ENCODE data around the gene UBN1.
A peak's percentile ranks its signal among the peaks of the same experiment; 100 is the strongest.

The UBN1 gene

DNA sequence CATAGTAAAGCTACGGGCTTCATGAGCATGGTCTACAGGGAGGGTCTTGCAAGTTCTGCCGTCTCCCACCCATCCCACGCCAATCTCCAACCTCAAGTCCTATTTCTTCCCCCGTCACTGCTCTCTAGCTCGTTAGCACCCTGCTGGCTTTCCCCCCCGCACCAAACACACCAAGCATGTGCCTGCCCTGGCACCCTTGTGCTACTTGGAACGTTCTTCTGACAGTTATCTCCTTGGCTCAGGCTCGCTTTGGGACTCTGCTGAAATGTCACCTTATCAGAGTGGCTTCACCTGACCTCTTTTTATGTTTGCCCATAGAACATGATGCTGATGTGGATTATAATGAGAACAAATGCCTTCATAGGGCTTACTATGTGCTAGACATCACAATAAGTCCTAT, 22.1 kb upstream of the UBN1 start:
- no peak for DNase-seq

DNA sequence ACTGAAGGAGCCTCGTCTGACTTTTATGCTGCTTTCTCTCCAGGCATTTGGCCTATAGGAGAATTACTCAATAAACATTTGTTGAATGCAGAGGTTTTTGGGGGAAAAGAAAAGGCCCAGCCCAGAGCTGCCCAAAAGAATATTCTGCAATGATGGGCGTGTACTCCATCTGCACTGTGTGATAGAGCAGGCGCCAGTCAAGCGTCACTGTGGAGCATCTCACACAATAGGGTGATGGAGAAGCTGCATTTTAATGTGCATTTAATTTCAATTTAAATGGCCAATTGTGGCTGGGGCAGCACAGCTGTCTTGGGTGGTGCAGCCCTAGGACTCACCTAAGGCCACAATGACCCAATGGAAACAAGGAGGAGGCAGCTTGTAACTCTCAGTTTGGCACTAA, 20.8 kb upstream of the UBN1 start:
- DNase-seq = no peak

DNA sequence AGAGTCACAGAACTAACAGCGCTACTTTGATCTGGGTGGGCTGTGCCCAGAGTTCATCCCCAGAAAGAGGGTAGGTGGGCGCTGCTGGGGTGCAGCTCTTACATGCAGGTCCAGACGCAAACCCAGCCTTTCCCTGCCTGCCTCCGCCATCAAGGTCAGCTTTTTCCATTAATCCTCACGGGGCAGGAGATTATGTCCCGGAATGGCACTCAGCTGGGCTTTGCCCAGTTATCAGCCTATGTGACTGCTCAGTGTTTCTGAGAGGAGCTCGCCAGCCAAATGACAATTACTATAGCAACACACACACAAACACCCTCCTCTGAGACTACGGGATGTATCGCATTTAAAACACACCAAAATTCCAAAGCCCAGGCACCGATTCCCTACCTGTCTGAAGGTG, 20.3 kb upstream of the UBN1 start:
- DNase-seq = no peak

DNA sequence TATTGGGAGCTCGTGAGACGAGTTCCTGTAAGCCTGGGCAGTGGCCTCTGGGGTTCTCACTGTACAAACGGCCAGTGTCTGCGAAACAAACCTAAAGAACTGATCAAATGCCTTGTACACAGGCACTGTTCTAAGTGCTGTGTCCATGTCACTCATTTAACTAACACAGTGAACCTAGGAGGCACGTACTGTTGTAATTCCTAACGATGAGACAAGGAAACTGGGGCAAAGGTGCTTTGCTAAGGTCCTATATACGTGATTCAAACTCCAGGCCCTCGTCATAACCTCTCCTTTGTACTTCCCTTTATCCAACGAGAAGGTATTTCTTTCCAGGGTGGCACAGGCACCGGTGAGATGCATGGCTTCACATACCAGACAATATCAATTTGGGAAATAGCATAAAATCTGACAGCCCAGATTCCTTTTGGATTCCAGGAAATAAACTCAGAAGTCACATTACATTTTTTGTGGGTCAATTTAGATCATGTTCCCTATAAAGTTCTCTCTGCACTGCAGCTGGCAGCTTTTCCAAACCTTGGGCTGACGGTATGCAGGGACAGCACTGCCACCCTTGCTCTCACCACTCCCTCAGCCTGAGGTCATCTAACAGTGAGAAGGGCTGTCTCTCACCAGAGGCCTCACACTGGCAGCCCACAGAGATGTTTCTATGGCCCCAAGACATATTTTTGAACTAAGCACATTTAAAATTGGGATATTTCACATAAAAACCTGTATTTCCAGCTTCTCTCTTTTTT, 18.5 kb upstream of the UBN1 start:
- no peak for DNase-seq

DNA sequence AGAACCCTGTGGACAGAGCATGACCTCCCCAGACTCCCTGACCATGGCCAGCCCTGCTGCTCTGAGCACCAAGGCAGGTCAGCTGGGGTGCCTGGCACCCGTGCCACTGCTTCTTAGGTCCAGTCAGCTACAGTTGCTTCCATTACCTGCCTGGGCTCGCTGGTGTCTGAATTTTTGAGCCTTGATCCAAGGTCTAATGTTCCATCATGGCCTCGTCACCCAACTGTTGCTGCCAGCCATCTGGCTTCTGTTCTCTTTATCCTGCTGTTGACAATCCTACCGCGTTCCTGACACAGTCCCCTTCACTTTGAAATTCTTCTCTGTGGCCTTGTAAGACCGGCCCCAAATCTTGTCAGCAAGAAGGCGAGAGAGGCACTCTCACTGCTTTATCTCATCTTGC, 16.9 kb upstream of the UBN1 start:
- DNase-seq = no peak

DNA sequence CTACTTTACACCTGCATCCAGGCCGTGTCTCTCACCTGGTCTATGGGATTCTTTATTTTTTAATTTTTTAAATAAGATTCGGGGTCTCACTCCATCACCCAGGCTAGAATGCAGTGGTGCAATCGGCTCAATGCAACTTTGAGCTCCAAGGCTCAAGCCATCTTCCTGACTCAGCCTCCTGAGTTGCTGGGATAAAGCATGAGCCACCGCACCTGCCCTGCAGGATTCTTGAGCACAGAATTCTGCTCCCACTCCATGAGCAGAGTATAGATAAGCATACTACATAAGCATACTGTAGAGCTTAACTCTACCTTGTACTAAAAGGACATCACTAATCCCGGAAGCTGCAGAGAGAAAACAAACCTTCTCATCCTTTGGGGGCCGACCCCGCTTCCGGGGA, 15.7 kb upstream of the UBN1 start:
- no peak for DNase-seq

DNA sequence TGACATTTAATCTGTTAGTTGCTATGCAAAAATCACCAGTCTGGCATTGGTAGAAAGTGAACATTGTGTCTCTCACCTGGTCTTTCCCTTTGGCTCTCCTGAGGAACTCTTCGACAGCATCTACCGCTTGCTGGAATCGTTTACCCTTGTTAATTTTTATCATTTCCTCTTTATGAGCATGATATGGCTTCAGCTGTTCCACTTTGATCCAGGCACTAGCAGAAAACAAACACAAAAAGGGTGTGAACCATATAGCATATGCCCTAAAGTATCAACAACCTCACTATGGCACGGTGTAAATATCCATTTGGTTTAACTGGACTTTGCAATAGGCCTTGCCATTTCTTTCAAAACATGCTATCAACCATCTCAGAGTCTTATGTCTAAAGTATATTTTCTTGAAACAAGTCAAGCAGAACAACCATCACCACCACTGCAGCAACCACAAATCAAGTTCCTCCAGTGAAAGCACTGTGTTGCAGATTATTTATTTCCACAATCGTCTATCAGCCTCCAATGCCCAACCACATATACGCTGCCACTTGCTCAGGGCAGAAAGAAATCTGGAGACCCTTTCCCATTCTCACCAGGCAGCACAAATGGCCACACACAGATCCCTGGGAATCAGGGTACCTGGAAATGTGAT, 14.5 kb upstream of the UBN1 start:
- DNase-seq = no peak

DNA sequence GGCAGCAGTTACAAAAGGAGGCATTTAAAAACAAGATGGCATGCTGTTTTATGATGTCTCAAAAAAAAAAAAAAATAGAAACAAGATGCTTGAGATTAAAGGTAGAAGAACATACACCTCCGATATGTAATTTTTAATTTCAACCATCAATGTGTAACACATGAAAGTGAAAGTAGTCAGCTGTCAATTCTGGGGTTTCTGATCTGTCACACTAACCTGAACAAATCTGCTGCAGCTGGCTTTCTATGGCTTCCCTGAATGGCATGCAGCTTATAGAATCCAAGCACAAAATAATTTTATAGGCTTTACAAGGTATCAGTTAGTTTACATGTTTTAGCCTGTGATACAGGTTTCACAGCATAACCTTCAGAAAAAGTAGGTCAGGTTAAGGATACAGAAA, 13.7 kb upstream of the UBN1 start:
- DNase-seq = no peak

DNA sequence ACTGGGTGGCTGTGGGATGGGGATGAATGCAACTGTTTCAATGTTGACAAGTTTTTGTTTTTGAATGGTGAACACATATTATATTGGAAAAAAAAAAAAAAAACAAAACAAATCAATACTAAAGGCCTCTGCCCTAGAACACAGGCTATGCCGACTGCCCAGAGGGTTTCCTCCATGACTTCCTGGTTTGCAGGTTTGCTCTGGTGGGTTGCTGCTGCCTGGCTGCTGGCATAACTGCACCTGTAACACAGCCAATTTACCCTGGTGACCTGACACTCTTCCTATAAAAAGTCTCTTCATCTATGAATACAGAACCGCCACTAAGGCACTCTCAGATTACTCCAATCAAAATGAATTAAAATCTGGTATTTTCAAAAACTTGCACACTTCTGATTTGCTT, 10.6 kb upstream of the UBN1 start:
- DNase-seq = no peak

DNA sequence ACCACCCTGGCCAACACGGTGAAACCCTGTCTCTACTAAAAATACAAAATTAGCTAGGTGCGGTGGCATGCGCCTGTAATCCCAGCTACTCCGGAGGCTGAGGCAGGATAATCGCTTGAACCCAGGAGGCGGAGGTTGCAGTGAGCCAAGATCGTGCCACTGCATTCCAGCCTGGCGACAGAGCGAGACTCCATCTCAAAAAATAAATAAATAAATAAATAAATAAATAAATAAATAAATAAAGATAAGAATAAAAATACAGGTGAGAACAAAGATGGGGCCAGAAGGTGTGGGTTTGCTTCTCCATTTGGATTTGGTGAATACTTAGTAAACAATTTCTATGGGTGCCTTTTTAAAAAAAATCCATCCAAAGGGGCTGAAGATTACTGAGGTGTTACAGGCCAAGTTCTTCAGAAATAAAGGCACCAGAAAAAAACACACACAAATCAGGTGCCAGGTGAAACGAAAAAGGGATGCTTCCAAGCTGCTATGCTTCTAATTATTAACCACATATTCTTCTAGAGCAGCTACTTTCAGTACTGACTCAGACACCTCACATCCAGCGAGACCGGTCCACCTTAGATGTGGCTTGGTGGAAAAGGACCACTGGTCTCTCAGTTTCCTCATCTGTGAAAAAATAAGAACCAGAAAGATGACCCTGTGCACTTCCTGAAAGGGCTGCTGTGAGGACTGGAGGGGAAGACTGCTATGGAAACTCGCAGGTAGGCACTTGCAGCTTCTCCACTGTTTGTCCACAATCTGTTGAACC, 9.4 kb upstream of the UBN1 start:
- DNase-seq = no peak

DNA sequence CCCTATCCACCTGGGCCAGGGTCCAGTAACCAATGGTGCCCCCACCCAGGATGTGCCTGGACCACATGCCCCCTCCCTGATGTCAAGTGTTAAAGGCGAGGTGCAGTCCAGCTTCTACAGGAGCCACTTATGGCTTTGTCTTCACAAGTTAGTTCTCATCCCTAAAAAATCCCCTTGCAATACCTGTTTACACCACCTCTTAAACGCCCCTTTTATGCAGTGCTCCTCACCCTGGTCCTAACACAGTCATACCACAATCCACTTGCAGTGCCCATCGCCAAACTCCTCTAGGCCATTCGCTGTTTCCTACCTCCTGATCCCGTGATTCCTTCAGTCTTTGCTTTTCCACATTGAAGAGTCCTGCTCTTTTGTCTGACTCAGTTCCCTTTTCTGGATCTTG, 7.3 kb upstream of the UBN1 start:
- DNase-seq = no peak

DNA sequence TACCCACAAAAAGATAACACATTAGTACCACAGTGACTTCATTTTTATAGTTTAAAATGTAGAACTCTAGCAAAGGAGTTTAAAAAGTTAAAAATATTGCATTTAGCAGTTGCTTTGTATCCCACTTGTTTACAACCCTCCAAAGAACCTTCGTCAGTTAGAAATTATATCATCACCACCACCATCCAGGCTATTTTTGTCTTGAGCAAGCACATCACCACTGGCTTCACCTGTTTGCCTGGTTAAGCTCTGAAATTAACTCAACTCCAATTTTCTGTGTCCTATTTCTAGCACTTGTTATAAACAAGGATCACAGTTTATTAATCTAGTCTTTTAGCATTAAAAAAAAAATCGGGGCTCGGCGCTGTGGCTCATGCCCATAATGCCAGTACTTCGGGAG, 6.3 kb upstream of the UBN1 start:
- no peak for DNase-seq

DNA sequence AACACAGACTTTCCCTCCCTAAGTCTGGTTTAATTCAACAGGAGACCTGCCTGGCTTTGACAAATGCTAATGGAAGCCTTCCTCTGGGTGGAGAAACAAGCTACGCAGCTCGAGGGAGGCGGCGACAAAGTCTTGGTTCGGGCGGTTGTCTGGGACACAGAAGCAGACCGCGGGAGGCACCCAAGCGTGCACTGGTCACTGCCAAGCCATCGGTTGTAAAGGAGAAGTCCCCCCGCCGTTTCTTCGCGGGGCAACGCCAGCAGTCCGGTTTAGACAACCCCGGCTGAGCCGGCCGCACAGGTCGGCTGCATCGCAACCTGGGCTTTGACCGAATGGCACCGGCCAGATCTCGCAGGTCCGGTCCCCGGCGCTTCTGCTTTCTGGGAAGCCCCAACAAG, 779 bp upstream of the UBN1 start:
- no peak for DNase-seq

DNA sequence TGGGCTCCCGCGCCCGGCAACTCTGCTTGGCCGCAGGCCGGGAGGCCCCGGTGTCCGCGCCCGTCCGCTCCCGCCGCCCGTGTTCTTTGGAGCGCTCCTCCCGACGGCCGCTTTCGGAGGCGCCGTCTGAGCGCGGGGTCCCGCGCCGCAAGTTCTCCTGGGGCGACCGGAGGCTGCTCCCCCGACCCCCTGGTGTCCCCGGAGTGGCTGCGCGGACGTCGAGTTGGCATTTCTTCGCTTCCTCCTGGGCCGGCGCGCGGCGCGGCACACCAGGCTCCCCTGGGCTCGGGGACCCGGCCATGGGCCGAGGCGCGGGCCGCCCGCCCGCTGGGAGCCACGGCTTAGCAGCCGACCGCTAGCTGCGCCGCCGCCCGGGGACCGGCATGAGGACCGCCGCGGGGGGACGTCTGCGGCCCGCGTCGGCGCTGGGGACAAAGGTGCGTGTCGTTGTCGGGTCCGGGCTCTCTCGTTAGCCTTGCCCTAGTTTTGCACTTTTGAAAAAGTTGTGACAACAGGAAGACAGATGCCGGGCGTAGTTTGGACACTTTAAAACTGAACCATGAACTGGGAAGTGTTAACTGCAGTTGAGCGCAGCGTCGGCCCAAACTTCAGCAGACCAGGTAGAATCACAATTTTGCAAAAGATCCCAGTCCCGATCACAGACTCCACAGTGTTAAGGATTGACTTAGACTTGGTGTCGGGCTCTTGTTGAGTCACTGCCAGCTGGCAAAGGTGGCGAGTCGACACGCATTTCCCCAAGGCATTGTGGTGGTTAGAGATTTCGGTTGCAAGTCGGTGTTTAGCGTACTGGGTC, 700 bp downstream of the UBN1 start:
- DNase-seq = peak; percentile 14

DNA sequence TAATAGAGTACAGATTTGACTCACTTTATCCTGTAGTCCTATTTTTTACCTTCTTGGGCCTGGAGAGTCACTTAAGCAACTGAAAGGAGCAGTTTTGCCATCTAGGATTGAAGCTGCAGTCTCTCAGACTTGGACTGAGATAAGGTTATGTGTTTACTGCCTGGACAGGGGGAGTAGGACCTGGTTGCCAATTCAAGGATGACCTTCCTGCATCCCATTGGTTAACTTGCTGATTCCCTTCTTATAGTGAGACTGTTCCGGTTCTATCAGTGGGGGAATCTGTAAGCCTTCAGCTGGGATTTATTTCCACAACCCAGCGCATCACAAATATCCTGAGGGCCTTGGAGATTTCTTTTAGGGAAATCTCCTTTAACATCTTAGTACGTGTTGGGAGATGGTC, 2.9 kb downstream of the UBN1 start:
- no peak for DNase-seq

DNA sequence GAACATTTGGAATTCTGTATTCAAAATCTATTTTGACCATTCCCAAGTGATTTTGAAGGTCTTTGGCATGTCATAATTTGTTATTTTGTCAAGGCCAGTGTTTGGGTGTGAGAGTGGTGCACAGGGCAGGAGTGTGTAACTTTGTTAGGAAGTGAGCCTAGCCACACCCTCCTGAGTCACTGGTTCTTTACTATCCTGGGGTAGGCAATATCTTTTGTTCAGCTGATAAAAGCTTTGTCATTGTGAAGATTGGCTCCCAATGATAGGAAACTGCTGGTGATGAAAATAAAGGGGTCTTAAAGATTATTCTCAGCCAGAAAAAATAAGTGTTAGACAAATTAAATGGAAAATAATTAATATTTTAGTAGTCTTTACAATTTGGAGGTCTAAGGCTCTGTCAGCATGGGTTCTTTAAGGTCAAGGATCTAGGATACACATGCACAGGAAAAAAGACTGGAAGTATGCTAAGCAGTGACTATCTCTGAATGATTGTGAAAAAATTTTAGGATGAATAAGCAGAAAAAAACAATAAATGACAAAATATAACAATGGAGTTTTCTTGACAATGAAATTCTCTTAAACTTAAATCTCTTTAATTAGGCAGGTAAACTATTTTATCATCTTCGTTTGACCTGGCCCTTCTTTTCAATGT, 5.1 kb downstream of the UBN1 start:
- no peak for DNase-seq

DNA sequence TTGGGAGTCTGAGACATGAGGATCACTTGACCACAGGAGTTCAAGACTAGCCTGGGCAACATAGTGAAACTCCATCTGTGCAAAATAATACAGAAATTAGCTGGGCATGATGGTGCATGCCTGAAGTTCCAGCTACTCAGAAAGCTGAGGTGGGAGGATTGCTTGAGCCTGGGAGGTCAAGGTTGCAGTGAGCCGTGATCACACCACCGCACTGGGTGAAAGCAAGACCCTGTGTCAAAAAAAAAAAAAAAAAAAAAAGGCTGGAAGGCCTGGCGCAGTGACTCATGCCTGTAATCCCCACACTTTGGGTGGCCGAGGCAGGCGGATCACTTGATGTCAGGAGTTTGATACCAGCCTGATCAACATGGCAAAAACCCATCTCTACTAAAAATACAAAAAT, 8.1 kb downstream of the UBN1 start:
- DNase-seq = no peak

DNA sequence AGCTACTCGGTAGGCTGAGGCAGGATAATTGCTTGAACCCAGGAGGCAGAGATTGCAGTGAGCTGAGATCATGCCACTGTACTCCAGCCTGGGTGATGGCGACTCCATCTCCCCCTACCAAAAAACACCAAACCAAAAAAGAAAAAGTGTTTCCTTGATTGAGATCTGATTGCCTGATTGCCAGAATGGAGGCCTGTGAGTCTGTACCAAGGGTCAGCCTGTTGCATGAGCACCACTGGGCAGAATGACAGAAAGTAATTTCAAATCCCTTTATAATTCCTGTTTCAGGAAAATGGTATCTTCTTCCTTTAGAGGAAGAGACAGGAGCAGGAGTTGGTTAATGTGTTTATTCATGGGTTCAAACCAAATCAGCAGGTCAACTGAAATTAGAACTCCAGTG, 8.5 kb downstream of the UBN1 start:
- no peak for DNase-seq

DNA sequence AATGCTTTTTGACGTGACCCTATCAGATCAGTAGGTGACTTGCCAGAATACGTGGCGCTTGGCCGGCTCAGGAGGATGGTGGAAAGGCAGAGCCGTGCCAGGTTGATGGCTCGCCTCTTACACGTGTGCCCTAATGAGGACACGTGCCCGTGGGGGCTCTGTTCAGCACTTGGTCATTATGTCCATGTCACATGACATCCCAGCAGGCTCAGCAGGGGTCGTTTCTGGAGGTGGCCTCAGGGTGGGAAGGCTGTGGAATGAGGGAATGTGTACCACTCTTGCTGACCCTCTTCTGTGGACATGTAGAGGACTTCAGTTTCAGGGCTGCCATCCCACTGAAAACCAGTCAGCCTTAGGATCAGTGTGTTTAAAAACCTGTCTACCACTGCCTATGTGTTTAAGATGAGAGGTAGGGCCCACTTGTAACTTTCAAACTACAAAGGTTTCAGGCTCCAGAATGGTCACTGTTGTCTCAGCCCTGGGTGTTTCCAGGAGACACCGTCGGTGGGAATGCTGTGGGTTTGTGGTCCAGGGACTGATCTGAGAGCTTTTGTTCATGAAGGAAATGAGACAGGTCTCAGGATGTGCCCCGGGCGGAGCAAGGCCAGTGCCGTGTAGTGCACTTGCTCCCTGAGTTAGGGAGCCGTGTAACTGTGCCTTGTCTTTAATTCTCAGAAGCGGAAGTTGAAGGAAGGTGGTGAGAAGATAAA, 12.1 kb downstream of the UBN1 start:
- DNase-seq = no peak

DNA sequence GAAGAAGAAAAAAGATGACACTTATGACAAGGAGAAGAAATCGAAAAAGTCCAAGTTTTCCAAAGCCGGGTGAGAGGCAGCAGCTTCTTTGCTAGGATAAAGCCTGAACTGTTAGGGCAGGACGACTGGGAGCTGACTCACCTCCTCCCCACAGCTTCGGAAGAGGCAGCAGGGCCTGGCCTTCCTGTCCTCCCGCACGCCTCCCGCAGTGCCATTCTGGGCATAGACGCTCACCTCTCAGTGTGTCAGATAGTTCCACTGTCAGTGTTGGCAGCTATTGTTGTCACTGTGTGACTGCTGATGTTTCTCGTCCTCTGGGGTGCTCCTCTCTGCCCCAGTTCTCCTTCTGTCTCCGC, 12.6 kb downstream of the UBN1 start:
- DNase-seq = no peak

DNA sequence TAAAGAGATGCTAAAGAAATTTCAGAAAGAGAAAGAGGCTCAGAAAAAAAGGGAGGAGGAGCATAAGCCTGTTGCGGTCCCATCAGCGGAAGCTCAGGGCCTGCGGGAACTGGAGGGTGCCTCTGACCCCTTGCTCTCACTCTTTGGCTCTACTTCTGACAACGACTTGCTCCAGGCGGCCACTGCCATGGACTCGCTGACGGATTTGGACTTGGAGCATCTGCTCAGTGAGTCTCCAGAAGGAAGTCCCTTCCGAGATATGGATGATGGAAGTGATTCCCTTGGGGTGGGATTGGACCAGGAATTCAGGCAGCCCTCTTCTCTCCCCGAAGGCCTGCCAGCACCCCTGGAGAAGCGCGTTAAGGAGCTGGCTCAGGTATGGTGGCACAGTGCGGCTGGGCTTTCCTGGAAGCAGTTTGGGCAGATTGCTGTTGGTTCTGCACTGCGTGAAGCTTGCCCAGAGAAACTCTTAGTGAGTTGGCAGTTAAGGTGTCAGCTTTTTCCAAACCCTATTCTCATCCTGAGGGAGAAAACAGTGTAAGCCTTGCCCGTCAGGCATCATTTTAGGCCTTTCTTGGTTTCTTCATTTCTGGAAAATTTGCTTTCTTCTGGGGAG, 13.6 kb downstream of the UBN1 start:
- DNase-seq = no peak

DNA sequence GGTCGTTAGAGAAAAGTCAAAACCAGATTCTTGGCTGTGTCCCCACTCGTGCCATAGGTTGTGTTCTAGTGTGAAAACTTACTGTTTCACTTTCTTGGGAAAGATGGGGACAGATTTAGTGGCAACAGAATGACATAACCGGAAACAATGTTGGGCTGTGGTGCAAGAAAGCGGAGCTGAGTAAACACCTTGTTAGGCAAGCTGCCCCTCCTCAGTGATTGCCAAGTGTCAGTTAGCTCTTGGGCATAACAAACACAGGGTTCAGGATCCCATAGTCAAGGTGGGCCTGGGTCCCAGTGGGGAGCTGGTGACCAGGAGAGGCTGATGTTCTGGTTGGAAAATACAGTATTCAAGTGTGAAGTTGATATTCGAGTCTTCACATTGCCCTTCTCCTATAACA, 15.4 kb downstream of the UBN1 start:
- no peak for DNase-seq

Data from DMS79 treated with DMSO at 0.1 percent for 48 hours (cell line).